Stomach (tissue), 4 donors: Measurements from ENCODE around the gene PP2D1.

Source experiments
- EP300 ChIP-seq: sonication (generic); formaldehyde crosslinking; IDR thresholded peaks from one replicate; pipeline ENCODE4 v1.6.1; 2017; ENCODE audit warnings: antibody characterized with exemption
- POLR2A ChIP-seq, 4 donors: fragments of 450-650 bp; IDR thresholded peaks; one replicate each; pipeline ENCODE4 v1.6.1; 2016; ENCODE audit warnings: antibody characterized with exemption in 4 of 4, control low read depth in 2 of 4, mild to moderate bottlenecking in 1 of 4, moderate library complexity in 1 of 4
- TF ChIP-seq, protein P1 (sequence below), 7 experiments: fragments of 450-650 bp in 4 of 7; fragments of 200-600 bp in 3 of 7; sonication (generic) in 3 of 7; IDR thresholded peaks; one replicate each; pipeline ENCODE4 v1.5.1; 2016 to 2019; ENCODE audit warnings: antibody characterized with exemption in 7 of 7, control low read depth in 2 of 7, mild to moderate bottlenecking in 1 of 7

DNA sequence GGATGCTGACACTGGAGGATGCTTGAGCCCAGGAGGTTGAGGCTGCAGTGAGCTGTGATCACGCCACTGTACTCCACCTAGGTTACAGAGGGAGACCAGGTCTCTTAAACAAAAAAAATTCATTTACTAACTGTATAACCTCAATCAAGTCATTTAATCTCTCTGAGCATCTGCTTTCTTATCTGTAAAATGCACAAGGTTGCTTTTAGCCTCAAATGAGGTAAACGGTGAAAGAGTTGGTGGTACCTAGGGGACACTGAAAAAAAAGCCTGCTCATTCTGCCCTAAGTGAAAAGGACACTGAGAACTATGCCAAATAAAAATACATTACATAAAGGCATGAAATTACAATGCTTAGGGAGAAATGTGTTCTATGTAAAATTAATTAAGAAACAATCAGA, 3.4 kb downstream of the PP2D1 start:
- TF ChIP-seq, protein P1, sequence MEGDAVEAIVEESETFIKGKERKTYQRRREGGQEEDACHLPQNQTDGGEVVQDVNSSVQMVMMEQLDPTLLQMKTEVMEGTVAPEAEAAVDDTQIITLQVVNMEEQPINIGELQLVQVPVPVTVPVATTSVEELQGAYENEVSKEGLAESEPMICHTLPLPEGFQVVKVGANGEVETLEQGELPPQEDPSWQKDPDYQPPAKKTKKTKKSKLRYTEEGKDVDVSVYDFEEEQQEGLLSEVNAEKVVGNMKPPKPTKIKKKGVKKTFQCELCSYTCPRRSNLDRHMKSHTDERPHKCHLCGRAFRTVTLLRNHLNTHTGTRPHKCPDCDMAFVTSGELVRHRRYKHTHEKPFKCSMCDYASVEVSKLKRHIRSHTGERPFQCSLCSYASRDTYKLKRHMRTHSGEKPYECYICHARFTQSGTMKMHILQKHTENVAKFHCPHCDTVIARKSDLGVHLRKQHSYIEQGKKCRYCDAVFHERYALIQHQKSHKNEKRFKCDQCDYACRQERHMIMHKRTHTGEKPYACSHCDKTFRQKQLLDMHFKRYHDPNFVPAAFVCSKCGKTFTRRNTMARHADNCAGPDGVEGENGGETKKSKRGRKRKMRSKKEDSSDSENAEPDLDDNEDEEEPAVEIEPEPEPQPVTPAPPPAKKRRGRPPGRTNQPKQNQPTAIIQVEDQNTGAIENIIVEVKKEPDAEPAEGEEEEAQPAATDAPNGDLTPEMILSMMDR (IDR thresholded peaks at IDR 0.05), result no peak
- TF ChIP-seq EP300 (no peak), POLR2A (IDR thresholded peaks at IDR 0.05) (no peak)
